Stomach (tissue), 9 donors: ENCODE results near the gene C19orf85. TPM values are rescaled to one million over a fixed set of nuclear protein-coding genes. Genes with fewer than 3 reads are reported as not detected.
A peak's percentile ranks its signal among the peaks of the same experiment; 100 is the strongest.

ENCODE experiments used
- DNase-seq, 2 donors: peaks; one replicate each; pipeline versions ENCODE4 v3.0.0 to v3.0.0-alpha.2; 2013 to 2019
- H3K27ac ChIP-seq, 5 donors: fragments of 200-600 bp in 4 of 5; sonication (generic) in 4 of 5; one replicate each; pipeline ENCODE4 v1.5.1; 2013 to 2019; ENCODE audit warnings: mild to moderate bottlenecking in 1 of 5, moderate library complexity in 1 of 5
- H3K27me3 ChIP-seq, 3 donors: fragments of 200-600 bp; sonication (generic); one replicate each; pipeline ENCODE4 v1.5.1; 2017 to 2019; ENCODE audit warnings: mixed run types in 1 of 3
- H3K36me3 ChIP-seq, 4 donors: fragments of 200-600 bp; sonication (generic); 1 replicate in 3 of 4; 2 replicates in 1 of 4; pipeline ENCODE4 v1.5.1; 2016 to 2019
- H3K4me1 ChIP-seq, 4 donors: fragments of 200-600 bp; sonication (generic); one replicate each; pipeline ENCODE4 v1.5.1; 2016 to 2019
- H3K4me3 ChIP-seq, 4 donors: fragments of 200-600 bp; sonication (generic) in 3 of 4; one replicate each; pipeline ENCODE4 v1.5.1; 2016 to 2019; ENCODE audit warnings: mild to moderate bottlenecking in 1 of 4
- H3K9me3 ChIP-seq, 4 donors: fragments of 200-600 bp; sonication (generic); one replicate each; pipeline ENCODE4 v1.5.1; 2016 to 2019
- CTCF ChIP-seq, 7 experiments: fragments of 450-650 bp in 4 of 7; fragments of 200-600 bp in 3 of 7; sonication (generic) in 3 of 7; IDR thresholded peaks; one replicate each; pipeline ENCODE4 v1.5.1; 2016 to 2019; ENCODE audit warnings: antibody characterized with exemption in 7 of 7, control low read depth in 2 of 7, mild to moderate bottlenecking in 1 of 7
- EP300 ChIP-seq: sonication (generic); formaldehyde crosslinking; IDR thresholded peaks from one replicate; pipeline ENCODE4 v1.6.1; 2017; ENCODE audit warnings: antibody characterized with exemption
- POLR2A ChIP-seq, 4 donors: fragments of 450-650 bp; IDR thresholded peaks; one replicate each; pipeline ENCODE4 v1.6.1; 2016; ENCODE audit warnings: antibody characterized with exemption in 4 of 4, control low read depth in 2 of 4, mild to moderate bottlenecking in 1 of 4, moderate library complexity in 1 of 4
- POLR2AphosphoS5 ChIP-seq, 3 donors: sonication (generic); formaldehyde crosslinking; IDR thresholded peaks; one replicate each; pipeline ENCODE4 v1.6.1; 2016; ENCODE audit warnings: antibody characterized with exemption in 3 of 3
- WGBS, 5 donors: extraction: QIAGEN DNeasy Blood & Tissue Kit in 3 of 5; methylation state at CpG; one replicate each; pipeline versions ENCODE4 v1.1.5 to v1.1.7; 2013 to 2018; 5-methylcytosine and 5-hydroxymethylcytosine counted together
- intact Hi-C: fragments of 100-400 bp; cut with DNase I; formaldehyde crosslinking; loops from one replicate; pipeline ENCODE4 v1.15.1; 2023; ENCODE audit warnings: low total_unique reads
- polyA plus RNA-seq, 3 donors: library from polyadenylated mRNA; stranded (reverse); fragments of 200-250 nt; gene quantifications; one replicate each; pipeline ENCODE4 v1.2.3, GENCODE V29; 2013
- total RNA-seq, 5 donors: library from RNA; depleted of rRNA; stranded (reverse); fragments of >200 nt; gene quantifications; one replicate each; pipeline versions ENCODE4 v1.1.0 to v1.2.3, GENCODE V29; 2014 to 2016
- donor health status: healthy with polysubstance abuse.
- donor health status: Bipolar disorder and iron deficiency.
- donor health status: healthy.

The C19orf85 gene
- total and polyA plus RNA-seq, 8 donors, result 0.23 TPM; not detected in 7

- Histone ChIP-seq H3K27me3 (peaks cover 16 to 27% (median 26%) of the 10 kb centered on the region in 3 donors), H3K36me3 (peaks cover 0 to 34% (median 25%) of the 10 kb centered on the region in 4 donors), H3K27ac (no peak overlapping the region), H3K4me1 (peaks cover 36 to 40% (median 36%) of the 10 kb centered on the region in 4 donors), H3K4me3 (no peak overlapping the region), H3K9me3 (no peaks in the 10 kb centered on the region)
- WGBS, 5 donors, result 80 to 94% (median 93%) methylated on average over 11 of the region's 11 CpGs
- DNase-seq, result no peak
- TF ChIP-seq POLR2AphosphoS5 (IDR thresholded peaks at IDR 0.05), result no peak
- no peak for TF ChIP-seq EP300
- TF ChIP-seq CTCF (IDR thresholded peaks at IDR 0.05), result no peak
- TF ChIP-seq POLR2A (IDR thresholded peaks at IDR 0.05), result no peak
- intact Hi-C loops, result no loop called here
Observed at GRCh38 chr19:55455576-55456235, 8.8 kb downstream of the C19orf85 start.

- intact Hi-C loops, result no loop called here
- Histone ChIP-seq H3K27ac (no peak overlapping the region), H3K27me3 (peaks cover 16 to 33% (median 26%) of the 10 kb centered on the region in 3 donors), H3K4me1 (peaks cover 27 to 31% (median 28%) of the 10 kb centered on the region in 4 donors), H3K4me3 (no peak overlapping the region), H3K9me3 (no peaks in the 10 kb centered on the region), H3K36me3 (peaks cover 0 to 34% (median 25%) of the 10 kb centered on the region in 4 donors)
- 77 to 80% (median 78%) methylated on average over 12 to 14 of the region's 14 CpGs for WGBS, 5 donors
- peak in 1 of 2 donors; percentile 61 for DNase-seq
- TF ChIP-seq POLR2A (IDR thresholded peaks at IDR 0.05) (no peak), EP300 (no peak), CTCF (IDR thresholded peaks at IDR 0.05) (peak in 4 of 7 experiments; percentile 13 to 51 (median 32)), POLR2AphosphoS5 (IDR thresholded peaks at IDR 0.05) (no peak)
Observed at GRCh38 chr19:55454787-55455243, 9.7 kb downstream of the C19orf85 start.

GRCh38 chr19:55453511-55454260 lies 10.9 kb downstream of the C19orf85 start:
- peaks cover 18 to 43% (median 34%) of the 10 kb centered on the region in 3 donors for H3K27me3 ChIP-seq
- H3K4me3 ChIP-seq, result no peak overlapping the region

More at GRCh38 chr19:55453511-55454260, 10.9 kb downstream of the C19orf85 start:
- Histone ChIP-seq H3K4me1 (peaks cover 22 to 24% (median 22%) of the 10 kb centered on the region in 4 donors), H3K27ac (no peak overlapping the region), H3K9me3 (no peaks in the 10 kb centered on the region), H3K36me3 (peaks cover 0 to 34% (median 25%) of the 10 kb centered on the region in 4 donors)
- TF ChIP-seq POLR2A (IDR thresholded peaks at IDR 0.05) (no peak), CTCF (IDR thresholded peaks at IDR 0.05) (no peak), POLR2AphosphoS5 (IDR thresholded peaks at IDR 0.05) (no peak), EP300 (no peak)
- 86 to 92% (median 88%) methylated on average over 8 to 12 of the region's 12 CpGs for WGBS, 5 donors
- intact Hi-C loops, result no loop called here
- DNase-seq, result no peak
